Tibial nerve (tissue), 4 donors: Measurements from ENCODE around the gene PNPLA1. TPM values are rescaled to one million over a fixed set of nuclear protein-coding genes. Genes with fewer than 3 reads are reported as not detected.

Experiments used
- DNase-seq, 2 donors: peaks; one replicate each; pipeline ENCODE4 v3.0.0-alpha.2; 2019; ENCODE audit warnings: low spot score in 2 of 2
- H3K27ac ChIP-seq, 4 donors: fragments of 200-600 bp; sonication (generic) in 3 of 4; one replicate each; pipeline ENCODE4 v1.5.1; 2017 to 2019; ENCODE audit warnings: mild to moderate bottlenecking in 1 of 4
- H3K27me3 ChIP-seq, 2 donors: fragments of 200-600 bp; sonication (generic) in 1 of 2; one replicate each; pipeline versions ENCODE4 v1.5.1 to v1.6.0; 2017 to 2019
- H3K36me3 ChIP-seq, 3 donors: fragments of 200-600 bp; sonication (generic); one replicate each; pipeline ENCODE4 v1.5.1; 2018 to 2019
- H3K4me1 ChIP-seq, 4 donors: fragments of 200-600 bp; sonication (generic) in 3 of 4; one replicate each; pipeline ENCODE4 v1.5.1; 2017 to 2019
- H3K4me3 ChIP-seq, 4 donors: fragments of 200-600 bp; sonication (generic) in 3 of 4; one replicate each; pipeline ENCODE4 v1.5.1; 2017 to 2019; ENCODE audit warnings: mild to moderate bottlenecking in 1 of 4, moderate library complexity in 1 of 4
- H3K9me3 ChIP-seq, 4 donors: fragments of 200-600 bp; sonication (generic) in 3 of 4; one replicate each; pipeline ENCODE4 v1.5.1; 2017 to 2019
- CTCF ChIP-seq, 5 experiments: fragments of 200-600 bp in 3 of 5; fragments of 450-650 bp in 2 of 5; sonication (generic) in 3 of 5; IDR thresholded peaks; one replicate each; pipeline ENCODE4 v1.5.1; 2016 to 2019; ENCODE audit warnings: antibody characterized with exemption in 5 of 5, mild to moderate bottlenecking in 3 of 5, moderate library complexity in 2 of 5
- EP300 ChIP-seq, 2 donors: sonication (generic); formaldehyde crosslinking; IDR thresholded peaks; one replicate each; pipeline ENCODE4 v1.6.1; 2017; ENCODE audit warnings: antibody characterized with exemption in 2 of 2, mild to moderate bottlenecking in 1 of 2
- POLR2A ChIP-seq, 2 donors: fragments of 450-650 bp; IDR thresholded peaks; one replicate each; pipeline ENCODE4 v1.6.1; 2017; ENCODE audit warnings: antibody characterized with exemption in 2 of 2, mild to moderate bottlenecking in 2 of 2, moderate library complexity in 2 of 2
- WGBS, 2 donors: methylation state at CpG; one replicate each; pipeline ENCODE4 v1.1.5; 2018; 5-methylcytosine and 5-hydroxymethylcytosine counted together
- total RNA-seq, 4 donors: library from RNA; depleted of rRNA; stranded (reverse); fragments of >200 nt; gene quantifications; one replicate each; pipeline ENCODE4 v1.1.0, GENCODE V29; 2016

The PNPLA1 gene
- total RNA-seq, 4 donors from 2014 or later, result 0.21 to 0.30 TPM; not detected in 2

GRCh38 chr6:36327919-36328236, 58.0 kb downstream of the PNPLA1 start:
- H3K4me3 ChIP-seq, result no peak overlapping the region
- TF ChIP-seq POLR2A (IDR thresholded peaks at IDR 0.05) (no peak), EP300 (IDR thresholded peaks at IDR 0.05) (no peak), CTCF (IDR thresholded peaks at IDR 0.05) (no peak)

GRCh38 chr6:36328600-36328999, 58.7 kb downstream of the PNPLA1 start:
- no peak for DNase-seq
- no peak for TF ChIP-seq EP300 (IDR thresholded peaks at IDR 0.05)
- TF ChIP-seq CTCF (IDR thresholded peaks at IDR 0.05), result no peak
- TF ChIP-seq POLR2A (IDR thresholded peaks at IDR 0.05), result no peak
- H3K4me3 ChIP-seq, result no peak overlapping the region
- no peaks in the 10 kb centered on the region for H3K36me3 ChIP-seq
- no peaks in the 10 kb centered on the region for H3K27me3 ChIP-seq
- H3K4me1 ChIP-seq, result peaks cover 0 to 34% (median 0%) of the 10 kb centered on the region in 4 donors
- H3K27ac ChIP-seq, result no peak overlapping the region
- WGBS, 2 donors, result 88 to 91% methylated on average over 7 of the region's 7 CpGs
- no peaks in the 10 kb centered on the region for H3K9me3 ChIP-seq

More at GRCh38 chr6:36327919-36328236, 58.0 kb downstream of the PNPLA1 start:
- peaks cover 0 to 27% (median 0%) of the 10 kb centered on the region in 4 donors for H3K4me1 ChIP-seq
- no peak overlapping the region for H3K27ac ChIP-seq
- H3K27me3 ChIP-seq, result no peaks in the 10 kb centered on the region
- DNase-seq, result no peak
- no peaks in the 10 kb centered on the region for H3K9me3 ChIP-seq
- H3K36me3 ChIP-seq, result no peaks in the 10 kb centered on the region

- H3K27me3 ChIP-seq, result no peaks in the 10 kb centered on the region
- H3K9me3 ChIP-seq, result no peaks in the 10 kb centered on the region
- 65 to 68% methylated on average over 14 of the region's 14 CpGs for WGBS, 2 donors
- H3K4me3 ChIP-seq, result no peak overlapping the region
- H3K4me1 ChIP-seq, result peaks cover 0 to 46% (median 0%) of the 10 kb centered on the region in 4 donors
- no peak for DNase-seq
- no peak for TF ChIP-seq POLR2A (IDR thresholded peaks at IDR 0.05)
- TF ChIP-seq CTCF (IDR thresholded peaks at IDR 0.05), result no peak
- H3K27ac ChIP-seq, result no peak overlapping the region
- H3K36me3 ChIP-seq, result no peaks in the 10 kb centered on the region
Measured at GRCh38 chr6:36329798-36330291, 60.0 kb downstream of the PNPLA1 start.

GRCh38 chr6:36330366-36330765, 60.5 kb downstream of the PNPLA1 start:
- H3K27ac ChIP-seq, result no peak overlapping the region
- 92 to 93% methylated on average over 8 to 14 of the region's 14 CpGs for WGBS, 2 donors

GRCh38 chr6:36331381-36331780, 61.5 kb downstream of the PNPLA1 start:
- Histone ChIP-seq H3K4me1 (peaks cover 0 to 46% (median 0%) of the 10 kb centered on the region in 4 donors), H3K36me3 (no peaks in the 10 kb centered on the region), H3K27ac (no peak overlapping the region), H3K9me3 (no peaks in the 10 kb centered on the region), H3K4me3 (no peak overlapping the region), H3K27me3 (no peaks in the 10 kb centered on the region)
- TF ChIP-seq POLR2A (IDR thresholded peaks at IDR 0.05), result no peak
- TF ChIP-seq EP300 (IDR thresholded peaks at IDR 0.05), result no peak
- no peak for TF ChIP-seq CTCF (IDR thresholded peaks at IDR 0.05)
- 91 to 93% methylated on average over 6 of the region's 6 CpGs for WGBS, 2 donors
- no peak for DNase-seq

More at GRCh38 chr6:36330366-36330765, 60.5 kb downstream of the PNPLA1 start:
- Histone ChIP-seq H3K4me1 (peaks cover 0 to 49% (median 0%) of the 10 kb centered on the region in 4 donors), H3K4me3 (no peak overlapping the region), H3K27me3 (no peaks in the 10 kb centered on the region), H3K36me3 (no peaks in the 10 kb centered on the region), H3K9me3 (no peaks in the 10 kb centered on the region)
- DNase-seq, result no peak
- TF ChIP-seq EP300 (IDR thresholded peaks at IDR 0.05) (no peak), CTCF (IDR thresholded peaks at IDR 0.05) (no peak), POLR2A (IDR thresholded peaks at IDR 0.05) (no peak)
